ENCODE data around the gene BLOC1S4.

DNA sequence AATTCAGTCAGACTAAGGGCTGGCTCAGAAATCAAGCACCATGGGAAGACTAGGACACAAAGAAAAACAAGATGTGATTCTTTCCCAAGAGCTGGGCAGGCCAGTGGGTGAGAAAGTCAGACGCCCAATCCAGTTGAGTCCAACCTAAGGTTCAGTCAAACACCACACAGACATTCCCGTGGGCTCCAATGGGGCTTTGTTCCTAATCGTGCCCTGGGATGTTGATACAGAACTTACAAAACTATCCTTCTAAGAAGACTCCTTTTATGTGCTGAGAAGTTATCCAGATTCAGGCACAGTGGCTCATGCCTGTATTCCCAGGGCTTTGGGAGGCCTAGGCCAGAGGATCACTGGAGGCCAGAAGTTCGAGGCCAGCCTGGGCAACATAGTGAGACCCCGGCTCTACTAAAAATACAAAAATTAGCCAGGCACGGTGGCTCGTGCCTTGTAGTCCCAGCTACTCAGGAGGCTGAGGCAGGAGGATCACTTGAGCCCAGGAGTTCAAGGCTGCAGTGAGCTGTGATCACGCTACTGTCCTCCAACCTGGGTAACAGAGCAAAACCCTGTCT lies 3.7 kb downstream of the BLOC1S4 start:
- no peak for TF ChIP-seq POLR2A (IDR thresholded peaks at IDR 0.05)
- TF ChIP-seq, protein P1, sequence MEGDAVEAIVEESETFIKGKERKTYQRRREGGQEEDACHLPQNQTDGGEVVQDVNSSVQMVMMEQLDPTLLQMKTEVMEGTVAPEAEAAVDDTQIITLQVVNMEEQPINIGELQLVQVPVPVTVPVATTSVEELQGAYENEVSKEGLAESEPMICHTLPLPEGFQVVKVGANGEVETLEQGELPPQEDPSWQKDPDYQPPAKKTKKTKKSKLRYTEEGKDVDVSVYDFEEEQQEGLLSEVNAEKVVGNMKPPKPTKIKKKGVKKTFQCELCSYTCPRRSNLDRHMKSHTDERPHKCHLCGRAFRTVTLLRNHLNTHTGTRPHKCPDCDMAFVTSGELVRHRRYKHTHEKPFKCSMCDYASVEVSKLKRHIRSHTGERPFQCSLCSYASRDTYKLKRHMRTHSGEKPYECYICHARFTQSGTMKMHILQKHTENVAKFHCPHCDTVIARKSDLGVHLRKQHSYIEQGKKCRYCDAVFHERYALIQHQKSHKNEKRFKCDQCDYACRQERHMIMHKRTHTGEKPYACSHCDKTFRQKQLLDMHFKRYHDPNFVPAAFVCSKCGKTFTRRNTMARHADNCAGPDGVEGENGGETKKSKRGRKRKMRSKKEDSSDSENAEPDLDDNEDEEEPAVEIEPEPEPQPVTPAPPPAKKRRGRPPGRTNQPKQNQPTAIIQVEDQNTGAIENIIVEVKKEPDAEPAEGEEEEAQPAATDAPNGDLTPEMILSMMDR (IDR thresholded peaks at IDR 0.05): no peak
- no peak for TF ChIP-seq EP300 (IDR thresholded peaks at IDR 0.05)
- no peak for TF ChIP-seq POLR2AphosphoS5 (IDR thresholded peaks at IDR 0.05)

Data from upper lobe of left lung (tissue), 4 donors.